Esophagus muscularis mucosa (tissue), 4 donors: ENCODE results near the gene LGALSL. TPM values are rescaled to one million over a fixed set of nuclear protein-coding genes. Genes with fewer than 3 reads are reported as not detected.

Source experiments
- DNase-seq: peaks from one replicate; pipeline ENCODE4 v3.0.0-alpha.2; 2017; ENCODE audit errors: extremely low spot score
- H3K27ac ChIP-seq, 4 donors: fragments of 200-600 bp; sonication (generic); replicated peaks in 1 of 4; 1 replicate in 3 of 4; 2 replicates in 1 of 4; pipeline ENCODE4 v1.5.1; 2016 to 2019; ENCODE audit warnings: mild to moderate bottlenecking in 1 of 4
- H3K27me3 ChIP-seq, 4 donors: fragments of 200-600 bp; sonication (generic); one replicate each; pipeline versions ENCODE4 v1.5.1 to v1.6.0; 2016 to 2019
- H3K36me3 ChIP-seq, 4 donors: fragments of 200-600 bp; sonication (generic); one replicate each; pipeline ENCODE4 v1.5.1; 2016 to 2019
- H3K4me1 ChIP-seq, 4 donors: fragments of 200-600 bp; sonication (generic); one replicate each; pipeline ENCODE4 v1.5.1; 2016 to 2019
- H3K4me3 ChIP-seq, 4 donors: fragments of 200-600 bp; sonication (generic); 1 replicate in 2 of 4; 2 replicates in 2 of 4; pipeline ENCODE4 v1.5.1; 2016 to 2019; ENCODE audit warnings: mild to moderate bottlenecking in 4 of 4, moderate library complexity in 1 of 4
- H3K9me3 ChIP-seq, 4 donors: fragments of 200-600 bp; sonication (generic); 1 replicate in 3 of 4; 2 replicates in 1 of 4; pipeline ENCODE4 v1.5.1; 2016 to 2019
- CTCF ChIP-seq, 3 experiments: fragments of 200-600 bp in 2 of 3; fragments of 450-650 bp in 1 of 3; sonication (generic) in 2 of 3; IDR thresholded peaks; one replicate each; pipeline ENCODE4 v1.5.1; 2017 to 2019; ENCODE audit warnings: antibody characterized with exemption in 3 of 3, mild to moderate bottlenecking in 2 of 3, moderate library complexity in 1 of 3
- EP300 ChIP-seq: sonication (generic); formaldehyde crosslinking; IDR thresholded peaks from one replicate; pipeline ENCODE4 v1.6.1; 2017; ENCODE audit warnings: antibody characterized with exemption
- POLR2A ChIP-seq: fragments of 450-650 bp; IDR thresholded peaks from one replicate; pipeline ENCODE4 v1.6.1; 2017; ENCODE audit warnings: antibody characterized with exemption, moderate library complexity, mild to moderate bottlenecking, low read depth
- POLR2AphosphoS5 ChIP-seq, 2 donors: sonication (generic); formaldehyde crosslinking; IDR thresholded peaks; one replicate each; pipeline ENCODE4 v1.6.1; 2017; ENCODE audit warnings: antibody characterized with exemption in 2 of 2
- WGBS: methylation state at CpG from one replicate; pipeline ENCODE4 v1.1.5; 2018; 5-methylcytosine and 5-hydroxymethylcytosine counted together
- intact Hi-C: fragments of 100-400 bp; cut with DNase I; formaldehyde crosslinking; loops from one replicate; pipeline ENCODE4 v1.15.1; 2023
- total RNA-seq, 4 donors: library from RNA; depleted of rRNA; stranded (reverse); fragments of >200 nt; gene quantifications; one replicate each; pipeline versions ENCODE4 v1.1.0 to v1.2.1, GENCODE V29; 2016

LGALSL gene
- total RNA-seq, 4 donors from 2014 or later, result 12.3 to 20.2 (median 17.5) TPM

GRCh38 chr2:64482243-64482642 is 28.3 kb downstream of the LGALSL start:
- TF ChIP-seq POLR2AphosphoS5 (IDR thresholded peaks at IDR 0.05), result no peak
- TF ChIP-seq CTCF (IDR thresholded peaks at IDR 0.05), result no peak
- TF ChIP-seq EP300, result no peak
- no peak for TF ChIP-seq POLR2A
- H3K4me1 ChIP-seq, result peaks cover 3 to 15% (median 13%) of the 10 kb centered on the region in 4 donors
- no peaks in the 10 kb centered on the region for H3K9me3 ChIP-seq
- no peak for DNase-seq
- no peak overlapping the region for H3K4me3 ChIP-seq
- H3K36me3 ChIP-seq, result no peaks in the 10 kb centered on the region
- no peak overlapping the region for H3K27ac ChIP-seq
- no peaks in the 10 kb centered on the region for H3K27me3 ChIP-seq
- intact Hi-C loops, result no loop called here
- WGBS, result 84% methylated on average over 1 of the region's 1 CpG

GRCh38 chr2:64482765-64483504 is 29.0 kb downstream of the LGALSL start:
- no peak overlapping the region for H3K27ac ChIP-seq
- WGBS, result 86% methylated on average over 5 of the region's 5 CpGs
- no peak overlapping the region for H3K4me3 ChIP-seq
- no peaks in the 10 kb centered on the region for H3K9me3 ChIP-seq
- no peaks in the 10 kb centered on the region for H3K36me3 ChIP-seq
- intact Hi-C loops, result no loop called here
- H3K4me1 ChIP-seq, result peaks cover 3 to 20% (median 17%) of the 10 kb centered on the region in 4 donors
- no peaks in the 10 kb centered on the region for H3K27me3 ChIP-seq
- TF ChIP-seq CTCF (IDR thresholded peaks at IDR 0.05) (no peak), POLR2AphosphoS5 (IDR thresholded peaks at IDR 0.05) (no peak), POLR2A (no peak), EP300 (no peak)
- DNase-seq, result no peak

GRCh38 chr2:64485331-64485730 is 31.4 kb downstream of the LGALSL start:
- H3K27me3 ChIP-seq, result no peaks in the 10 kb centered on the region
- DNase-seq, result no peak
- no peak overlapping the region for H3K27ac ChIP-seq
- intact Hi-C loops, result loop anchor here (5.0 kb wide), 1 partner anchor 433 kb away; no protein-coding TSS in a partner anchor
- H3K9me3 ChIP-seq, result no peaks in the 10 kb centered on the region
- 61% methylated on average over 4 of the region's 4 CpGs for WGBS
- no peak overlapping the region for H3K4me3 ChIP-seq
- peaks cover 8 to 30% (median 24%) of the 10 kb centered on the region in 4 donors for H3K4me1 ChIP-seq
- no peaks in the 10 kb centered on the region for H3K36me3 ChIP-seq
- TF ChIP-seq POLR2AphosphoS5 (IDR thresholded peaks at IDR 0.05) (no peak), CTCF (IDR thresholded peaks at IDR 0.05) (no peak), POLR2A (no peak), EP300 (no peak)

- no peak overlapping the region for H3K27ac ChIP-seq
- intact Hi-C loops, result loop anchor here (5.0 kb wide), 1 partner anchor 434 kb away; no protein-coding TSS in a partner anchor
- DNase-seq, result no peak
- H3K4me3 ChIP-seq, result no peak overlapping the region
- peaks cover 8 to 30% (median 24%) of the 10 kb centered on the region in 4 donors for H3K4me1 ChIP-seq
- 42% methylated on average over 8 of the region's 8 CpGs for WGBS
- H3K9me3 ChIP-seq, result no peaks in the 10 kb centered on the region
- no peaks in the 10 kb centered on the region for H3K36me3 ChIP-seq
- no peak for TF ChIP-seq POLR2AphosphoS5 (IDR thresholded peaks at IDR 0.05)
- TF ChIP-seq CTCF (IDR thresholded peaks at IDR 0.05), result no peak
- no peaks in the 10 kb centered on the region for H3K27me3 ChIP-seq
Observed at GRCh38 chr2:64485961-64486360, 32.0 kb downstream of the LGALSL start.
